Central memory CD8-positive, alpha-beta T cell (primary cell): ENCODE results near the gene FAAP20.

ENCODE experiments used
- ATAC-seq: fragments of 150-1000 bp; cut with Tn5 transposase; replicated peaks from 2 replicates; pipeline ENCODE4 v1.10.0; 2022; ENCODE audit warnings: mild to moderate bottlenecking, moderate FRiP score, moderate number of reproducible peaks; ENCODE audit not compliant: poor library complexity, severe bottlenecking; ENCODE audit errors: extremely low read depth
- DNase-seq, 2 donors: peaks; one replicate each; pipeline ENCODE4 v3.0.0; 2021; ENCODE audit warnings: low spot score in 2 of 2
- H3K27ac Mint-ChIP-seq: one replicate; pipeline ENCODE4 v1.8.0; 2022; ENCODE audit warnings: low read depth, mild to moderate bottlenecking, moderate library complexity, mixed read lengths
- H3K27me3 Mint-ChIP-seq: one replicate; pipeline ENCODE4 v1.8.0; 2022; ENCODE audit warnings: mixed read lengths
- H3K36me3 Mint-ChIP-seq: one replicate; pipeline ENCODE4 v1.8.0; 2022; ENCODE audit warnings: mild to moderate bottlenecking, moderate library complexity, mixed read lengths; ENCODE audit not compliant: insufficient read depth
- H3K4me1 Mint-ChIP-seq: one replicate; pipeline ENCODE4 v1.8.0; 2022; ENCODE audit warnings: mixed read lengths
- H3K4me3 Mint-ChIP-seq: one replicate; pipeline ENCODE4 v1.8.0; 2022; ENCODE audit warnings: mild to moderate bottlenecking, moderate library complexity, mixed read lengths
- H3K9me3 Mint-ChIP-seq: one replicate; pipeline ENCODE4 v1.8.0; 2022; ENCODE audit warnings: mixed read lengths

FAAP20 gene

GRCh38 chr1:2227346-2228156 lies 33.0 kb upstream of the FAAP20 start:
- peak; percentile 68 for ATAC-seq
- DNase-seq: peak; percentile 89 to 92
- H3K27me3 Mint-ChIP-seq: no peaks in the 10 kb centered on the region
- H3K4me1 Mint-ChIP-seq: peaks cover 37% of the 10 kb centered on the region
- H3K9me3 Mint-ChIP-seq: no peaks in the 10 kb centered on the region
- H3K36me3 Mint-ChIP-seq: peaks cover 51% of the 10 kb centered on the region
- H3K27ac Mint-ChIP-seq: peak overlapping the region; percentile 82
- peak overlapping the region; percentile 62 for H3K4me3 Mint-ChIP-seq

GRCh38 chr1:2226525-2227345 lies 32.2 kb upstream of the FAAP20 start:
- Mint-ChIP-seq H3K36me3 (peaks cover 43% of the 10 kb centered on the region), H3K9me3 (no peaks in the 10 kb centered on the region), H3K27ac (peak overlapping the region; percentile 95), H3K27me3 (no peaks in the 10 kb centered on the region), H3K4me3 (peak overlapping the region; percentile 75), H3K4me1 (peaks cover 29% of the 10 kb centered on the region)
- no peak for ATAC-seq
- no peak for DNase-seq

GRCh38 chr1:2224631-2225428 lies 30.3 kb upstream of the FAAP20 start:
- ATAC-seq: no peak
- H3K4me1 Mint-ChIP-seq: peaks cover 15% of the 10 kb centered on the region
- no peak overlapping the region for H3K27ac Mint-ChIP-seq
- H3K9me3 Mint-ChIP-seq: no peaks in the 10 kb centered on the region
- H3K36me3 Mint-ChIP-seq: peaks cover 26% of the 10 kb centered on the region
- H3K27me3 Mint-ChIP-seq: no peaks in the 10 kb centered on the region
- DNase-seq: no peak
- no peak overlapping the region for H3K4me3 Mint-ChIP-seq

- ATAC-seq (no peak), DNase-seq (no peak)
- Mint-ChIP-seq H3K9me3 (no peaks in the 10 kb centered on the region), H3K4me3 (no peak overlapping the region), H3K4me1 (peaks cover 9% of the 10 kb centered on the region), H3K27ac (no peak overlapping the region), H3K27me3 (no peaks in the 10 kb centered on the region), H3K36me3 (peaks cover 19% of the 10 kb centered on the region)
Observed at GRCh38 chr1:2224170-2224584, 29.6 kb upstream of the FAAP20 start.

- no peak for DNase-seq
- H3K27ac Mint-ChIP-seq: no peak overlapping the region
- no peaks in the 10 kb centered on the region for H3K27me3 Mint-ChIP-seq
- no peak overlapping the region for H3K4me3 Mint-ChIP-seq
- H3K9me3 Mint-ChIP-seq: no peaks in the 10 kb centered on the region
- H3K36me3 Mint-ChIP-seq: peaks cover 2% of the 10 kb centered on the region
- no peak for ATAC-seq
- H3K4me1 Mint-ChIP-seq: peaks cover 3% of the 10 kb centered on the region
Observed at GRCh38 chr1:2221271-2221670, 26.7 kb upstream of the FAAP20 start.

GRCh38 chr1:2216767-2217058 lies 22.1 kb upstream of the FAAP20 start:
- no peak for DNase-seq
- H3K9me3 Mint-ChIP-seq: no peaks in the 10 kb centered on the region
- H3K27ac Mint-ChIP-seq: no peak overlapping the region
- no peaks in the 10 kb centered on the region for H3K4me1 Mint-ChIP-seq
- no peaks in the 10 kb centered on the region for H3K36me3 Mint-ChIP-seq
- H3K4me3 Mint-ChIP-seq: no peak overlapping the region
- no peak for ATAC-seq
- H3K27me3 Mint-ChIP-seq: no peaks in the 10 kb centered on the region

GRCh38 chr1:2215909-2216766 lies 21.6 kb upstream of the FAAP20 start:
- no peak overlapping the region for H3K27ac Mint-ChIP-seq
- H3K9me3 Mint-ChIP-seq: no peaks in the 10 kb centered on the region
- DNase-seq (no peak), ATAC-seq (no peak)
- H3K27me3 Mint-ChIP-seq: no peaks in the 10 kb centered on the region
- no peaks in the 10 kb centered on the region for H3K36me3 Mint-ChIP-seq
- no peak overlapping the region for H3K4me3 Mint-ChIP-seq
- H3K4me1 Mint-ChIP-seq: no peaks in the 10 kb centered on the region

- no peak overlapping the region for H3K27ac Mint-ChIP-seq
- H3K4me3 Mint-ChIP-seq: no peak overlapping the region
- H3K9me3 Mint-ChIP-seq: no peaks in the 10 kb centered on the region
- H3K36me3 Mint-ChIP-seq: no peaks in the 10 kb centered on the region
- H3K4me1 Mint-ChIP-seq: no peaks in the 10 kb centered on the region
- H3K27me3 Mint-ChIP-seq: no peaks in the 10 kb centered on the region
- DNase-seq (no peak), ATAC-seq (no peak)
Observed at GRCh38 chr1:2215329-2215728, 20.8 kb upstream of the FAAP20 start.

GRCh38 chr1:2214541-2215241 lies 20.1 kb upstream of the FAAP20 start:
- H3K27me3 Mint-ChIP-seq: no peaks in the 10 kb centered on the region
- no peaks in the 10 kb centered on the region for H3K36me3 Mint-ChIP-seq
- no peak overlapping the region for H3K4me3 Mint-ChIP-seq
- no peak for DNase-seq
- no peak overlapping the region for H3K27ac Mint-ChIP-seq
- no peaks in the 10 kb centered on the region for H3K9me3 Mint-ChIP-seq
- no peaks in the 10 kb centered on the region for H3K4me1 Mint-ChIP-seq
- ATAC-seq: no peak

GRCh38 chr1:2213576-2214505 lies 19.3 kb upstream of the FAAP20 start:
- no peaks in the 10 kb centered on the region for H3K4me1 Mint-ChIP-seq
- no peaks in the 10 kb centered on the region for H3K27me3 Mint-ChIP-seq
- peaks cover 3% of the 10 kb centered on the region for H3K36me3 Mint-ChIP-seq
- no peaks in the 10 kb centered on the region for H3K9me3 Mint-ChIP-seq
- ATAC-seq (no peak), DNase-seq (no peak)
- no peak overlapping the region for H3K27ac Mint-ChIP-seq
- H3K4me3 Mint-ChIP-seq: no peak overlapping the region
